Heart right ventricle (tissue), 16 donors: ENCODE data around the gene MAPKAPK2. TPM values are rescaled to one million over a fixed set of nuclear protein-coding genes. Genes with fewer than 3 reads are reported as not detected.
"Not testable (repeated sequence)": the region's sequence is repeated elsewhere in the genome, so short reads cannot be mapped to it uniquely, and the experiment has no call there.

Source experiments
- ATAC-seq, 8 donors: fragments of 200-7000 bp; cut with Tn5 transposase; one replicate each; pipeline ENCODE4 v1.9.1; 2020; ENCODE audit warnings: mild to moderate bottlenecking in 8 of 8, moderate library complexity in 8 of 8, moderate number of reproducible peaks in 1 of 8
- DNase-seq, 2 donors: peaks; one replicate each; pipeline ENCODE4 v3.0.0-alpha.2; 2020
- H3K27ac ChIP-seq, 10 donors: fragments of 200-600 bp; sonication (generic) in 2 of 10; one replicate each; pipeline versions ENCODE4 v1.5.0 to v1.8.0; 2020 to 2022; ENCODE audit warnings: mild to moderate bottlenecking in 3 of 10
- H3K27me3 ChIP-seq, 7 donors: fragments of 200-600 bp; one replicate each; pipeline ENCODE4 v1.8.0; 2021 to 2022; ENCODE audit warnings: mild to moderate bottlenecking in 2 of 7
- H3K36me3 ChIP-seq, 9 donors: fragments of 200-600 bp; sonication (generic) in 1 of 9; one replicate each; pipeline versions ENCODE4 v1.5.0 to v1.8.0; 2020 to 2022; ENCODE audit warnings: mild to moderate bottlenecking in 2 of 9
- H3K4me1 ChIP-seq, 9 donors: fragments of 200-600 bp; sonication (generic) in 1 of 9; one replicate each; pipeline versions ENCODE4 v1.5.0 to v1.8.0; 2020 to 2022; ENCODE audit warnings: mild to moderate bottlenecking in 4 of 9
- H3K4me3 ChIP-seq, 10 donors: fragments of 200-600 bp; sonication (generic) in 2 of 10; one replicate each; pipeline versions ENCODE4 v1.5.0 to v1.8.0; 2020 to 2022; ENCODE audit warnings: mild to moderate bottlenecking in 7 of 10, moderate library complexity in 2 of 10
- H3K9me3 ChIP-seq, 11 donors: fragments of 200-600 bp in 10 of 11; sonication (generic) in 2 of 11; one replicate each; pipeline versions ENCODE4 v1.5.0 to v1.8.0; 2013 to 2022; ENCODE audit warnings: mild to moderate bottlenecking in 2 of 11, control low read depth in 1 of 11, moderate library complexity in 1 of 11
- CTCF ChIP-seq, 9 donors: fragments of 200-600 bp; sonication (generic) in 2 of 9; IDR thresholded peaks; one replicate each; pipeline versions ENCODE4 v1.5.0 to v1.8.0; 2021 to 2022; ENCODE audit warnings: antibody characterized with exemption in 9 of 9, mild to moderate bottlenecking in 5 of 9, moderate library complexity in 1 of 9
- WGBS, 2 donors: extraction: QIAGEN DNeasy Blood & Tissue Kit; methylation state at CpG; one replicate each; pipeline ENCODE4 v1.1.7; 2013; ENCODE audit warnings: inconsistent platforms in 1 of 2; 5-methylcytosine and 5-hydroxymethylcytosine counted together
- intact Hi-C, 10 donors: fragments of 100-400 bp; cut with DNase I; formaldehyde crosslinking; loops; one replicate each; pipeline versions ENCODE4 v1.11.1 to v1.14.2; 2022
- polyA plus RNA-seq, 2 donors: library from polyadenylated mRNA; stranded (reverse); fragments of 200-250 nt; gene quantifications; one replicate each; pipeline ENCODE4 v1.2.3, GENCODE V29; 2013
- total RNA-seq, 10 donors: library from RNA; stranded (reverse); fragmentation: NEBNext Ultra II Directional in 3 of 10; extraction: Animal tissue kit (Norgen Biotek cat#: 25700) in 3 of 10; gene quantifications; one replicate each; pipeline versions ENCODE4 v1.2.1 to v1.2.4, GENCODE V29; 2021 to 2023
- donor health status: Arrhythmogenic right ventricular cardiomyopathy.
- donor health status: ischemic (EF 13 %, LVEDD 7.1; RV severe dilation, severe dysfunction).
- donor health status: healthy with polysubstance abuse.
- donor health status: DM: no; HTN: yes; CAD: no.
- donor health status: DM: no; HTN: no; CAD: no.
- donor health status: ischemic (EF 25% LVEDD 6.9; RV normal size, moderate dysfunction).
- donor health status: ischemic (EF 25% LVEDD 5.7; RV mildly dilated, moderate dysfunction).
- donor health status: healthy.
- donor health status: DM: yes; HTN: yes; CAD: no.
- donor health status: Ischemic cardiomyopathy.
- donor health status: ischemic (EF 35%, LVEDD 5.7; RV mildly dilated, moderate dysfunction).
- donor health status: nonischemic (EF 11% LVEDD 7.7; RV severe dilation, severe dysfunction).
- donor health status: DM: yes; HTN: yes; CAD: no.
- donor health status: PGD.
- donor health status: ischemic (EF 29% LVEDD 5.4; RV normal size, mild dysfunction).
- donor health status: nonischemic (EF 23%, LVEDD 6.1; RV moderate dilation, normal function).

MAPKAPK2 gene
- total and polyA plus RNA-seq, 12 donors = 101 to 323 (median 219) TPM

GRCh38 chr1:206761159-206761768 lies 76.6 kb downstream of the MAPKAPK2 start:
- intact Hi-C loops = no loop called here
- no peak overlapping the region for H3K4me3 ChIP-seq
- 79 to 80% methylated on average over 6 of the region's 6 CpGs for WGBS, 2 donors
- no peaks in the 10 kb centered on the region for H3K36me3 ChIP-seq
- H3K4me1 ChIP-seq = peaks cover 0 to 21% (median 0%) of the 10 kb centered on the region in 9 donors
- H3K27me3 ChIP-seq = peaks cover 0 to 7% (median 0%) of the 10 kb centered on the region in 7 donors
- peak in 2 of 9 donors; percentile 12 to 13 for TF ChIP-seq CTCF (IDR thresholded peaks at IDR 0.05)
- DNase-seq (no peak), ATAC-seq (no peak)
- H3K9me3 ChIP-seq = no peaks in the 10 kb centered on the region
- H3K27ac ChIP-seq = no peak overlapping the region

GRCh38 chr1:206762741-206763364 lies 78.1 kb downstream of the MAPKAPK2 start:
- ATAC-seq, H3K4me3 ChIP-seq, H3K9me3 ChIP-seq, DNase-seq, intact Hi-C loops, H3K36me3 ChIP-seq, H3K27ac ChIP-seq: not testable (repeated sequence)
- Histone ChIP-seq H3K27me3 (peaks cover 0 to 11% (median 0%) of the 10 kb centered on the region in 7 donors), H3K4me1 (peaks cover 0 to 33% (median 0%) of the 10 kb centered on the region in 9 donors)
- WGBS, 2 donors = 93 to 94% methylated on average over 12 of the region's 12 CpGs

- DNase-seq, H3K36me3 ChIP-seq, H3K4me3 ChIP-seq, intact Hi-C loops, H3K9me3 ChIP-seq, ATAC-seq: not testable (repeated sequence)
- 86 to 88% methylated on average over 1 of the region's 1 CpG for WGBS, 2 donors
- Histone ChIP-seq H3K27ac (peak overlapping the region in 1 of 10 donors; percentile 28), H3K27me3 (peaks cover 0 to 11% (median 0%) of the 10 kb centered on the region in 7 donors), H3K4me1 (peaks cover 0 to 57% (median 0%) of the 10 kb centered on the region in 9 donors)
These were observed 81.1 kb downstream of the MAPKAPK2 start for GRCh38 chr1:206765771-206766170.

GRCh38 chr1:206766251-206766856 lies 81.6 kb downstream of the MAPKAPK2 start:
- ATAC-seq (peak in 7 of 8 donors; percentile 52 to 79 (median 72)), DNase-seq (peak; percentile 11 to 23)
- Histone ChIP-seq H3K36me3 (no peaks in the 10 kb centered on the region), H3K4me1 (peaks cover 0 to 63% (median 0%) of the 10 kb centered on the region in 9 donors), H3K27ac (peak overlapping the region in 1 of 10 donors; percentile 28), H3K27me3 (peaks cover 0 to 11% (median 0%) of the 10 kb centered on the region in 7 donors), H3K9me3 (no peaks in the 10 kb centered on the region), H3K4me3 (no peak overlapping the region)
- no peak for TF ChIP-seq CTCF (IDR thresholded peaks at IDR 0.05)
- intact Hi-C loops = no loop called here
- whole genome bisulfite sequencing, 2 donors = 56 to 59% methylated on average over 8 of the region's 8 CpGs

GRCh38 chr1:206768472-206769303 lies 84.0 kb downstream of the MAPKAPK2 start:
- H3K36me3 ChIP-seq = no peaks in the 10 kb centered on the region
- TF ChIP-seq CTCF (IDR thresholded peaks at IDR 0.05) = no peak
- H3K4me1 ChIP-seq = peaks cover 0 to 82% (median 0%) of the 10 kb centered on the region in 9 donors
- H3K27me3 ChIP-seq = peaks cover 0 to 11% (median 0%) of the 10 kb centered on the region in 7 donors
- intact Hi-C loops = no loop called here
- H3K27ac ChIP-seq = peak overlapping the region in 1 of 10 donors; percentile 91
- ATAC-seq (no peak), DNase-seq (no peak)
- 84% methylated on average over 14 of the region's 14 CpGs for WGBS, 2 donors
- H3K9me3 ChIP-seq = no peaks in the 10 kb centered on the region
- H3K4me3 ChIP-seq = peak overlapping the region in 1 of 10 donors; percentile 49
